Muscle of back (tissue), 13 donors: ENCODE results near the gene MNAT1. TPM values are rescaled to one million over a fixed set of nuclear protein-coding genes. Genes with fewer than 3 reads are reported as not detected.
"Not testable (repeated sequence)": the region's sequence is repeated elsewhere in the genome, so short reads cannot be mapped to it uniquely, and the experiment has no call there.

Source experiments
- DNase-seq, 3 donors: peaks; one replicate each; pipeline versions ENCODE4 v3.0.0 to v3.0.0-alpha.2; 2013
- long read RNA-seq, 9 donors: transcript quantifications; one replicate each; lab custom pipeline, GENCODE V29; 2026
- polyA plus RNA-seq, 10 donors: library from polyadenylated mRNA; unstranded; fragments of 120-200 nt; gene quantifications; one replicate each; pipeline ENCODE4 v1.2.1, GENCODE V29; 2013; ENCODE audit not compliant: insufficient read length in 10 of 10

The MNAT1 gene
- 10 to 100 TPM; 39.8 to 59.1 (median 50.0) TPM for polyA plus RNA-seq
- long read RNA-seq, donor 1, transcript MNAT1-208 (4 exons, 1,097 nt) = major isoform, 11 of 17 reads
- long read RNA-seq, donor 1, transcript MNAT1-201 (8 exons, 2,635 nt) = minor isoform, 6 of 17 reads
- long read RNA-seq, donor 1, partial matches to known transcripts = 0 of 17 reads
- long read RNA-seq, donor 1, other reads (novel, unspliced or antisense) = 0 of 17 reads
- long read RNA-seq, donor 2, transcript MNAT1-201 (8 exons, 2,635 nt) = minor isoform, 5 of 17 reads
- long read RNA-seq, donor 2, transcript MNAT1-208 (4 exons, 1,097 nt) = major isoform, 6 of 17 reads
- long read RNA-seq, donor 2, partial matches to known transcripts = 6 of 17 reads
- long read RNA-seq, donor 2, other reads (novel, unspliced or antisense) = 0 of 17 reads
- long read RNA-seq, donor 3 = 0 reads
- long read RNA-seq, donor 4, transcript MNAT1-208 (4 exons, 1,097 nt) = minor isoform, 5 of 21 reads
- long read RNA-seq, donor 4, transcript MNAT1-201 (8 exons, 2,635 nt) = major isoform, 11 of 21 reads
- long read RNA-seq, donor 4, partial matches to known transcripts = 5 of 21 reads
- long read RNA-seq, donor 4, other reads (novel, unspliced or antisense) = 0 of 21 reads
- long read RNA-seq, donor 5, transcript MNAT1-201 (8 exons, 2,635 nt) = major isoform, 6 of 22 reads
- long read RNA-seq, donor 5, transcript MNAT1-208 (4 exons, 1,097 nt) = minor isoform, 5 of 22 reads
- long read RNA-seq, donor 5, partial matches to known transcripts = 11 of 22 reads
- long read RNA-seq, donor 5, other reads (novel, unspliced or antisense) = 0 of 22 reads
- long read RNA-seq, donor 6, transcript MNAT1-208 (4 exons, 1,097 nt) = minor isoform, 8 of 19 reads
- long read RNA-seq, donor 6, transcript MNAT1-201 (8 exons, 2,635 nt) = major isoform, 11 of 19 reads
- long read RNA-seq, donor 6, partial matches to known transcripts = 0 of 19 reads
- long read RNA-seq, donor 6, other reads (novel, unspliced or antisense) = 0 of 19 reads
- long read RNA-seq, donor 7, transcript MNAT1-201 (8 exons, 2,635 nt) = major isoform, 8 of 12 reads
- long read RNA-seq, donor 7, partial matches to known transcripts = 0 of 12 reads
- long read RNA-seq, donor 7, other reads (novel, unspliced or antisense) = 0 of 12 reads
- long read RNA-seq, donor 8, transcript MNAT1-208 (4 exons, 1,097 nt) = major isoform, 9 of 20 reads
- long read RNA-seq, donor 8, partial matches to known transcripts = 7 of 20 reads
- long read RNA-seq, donor 8, other reads (novel, unspliced or antisense) = 0 of 20 reads
- long read RNA-seq, donor 9 = 0 reads

DNA sequence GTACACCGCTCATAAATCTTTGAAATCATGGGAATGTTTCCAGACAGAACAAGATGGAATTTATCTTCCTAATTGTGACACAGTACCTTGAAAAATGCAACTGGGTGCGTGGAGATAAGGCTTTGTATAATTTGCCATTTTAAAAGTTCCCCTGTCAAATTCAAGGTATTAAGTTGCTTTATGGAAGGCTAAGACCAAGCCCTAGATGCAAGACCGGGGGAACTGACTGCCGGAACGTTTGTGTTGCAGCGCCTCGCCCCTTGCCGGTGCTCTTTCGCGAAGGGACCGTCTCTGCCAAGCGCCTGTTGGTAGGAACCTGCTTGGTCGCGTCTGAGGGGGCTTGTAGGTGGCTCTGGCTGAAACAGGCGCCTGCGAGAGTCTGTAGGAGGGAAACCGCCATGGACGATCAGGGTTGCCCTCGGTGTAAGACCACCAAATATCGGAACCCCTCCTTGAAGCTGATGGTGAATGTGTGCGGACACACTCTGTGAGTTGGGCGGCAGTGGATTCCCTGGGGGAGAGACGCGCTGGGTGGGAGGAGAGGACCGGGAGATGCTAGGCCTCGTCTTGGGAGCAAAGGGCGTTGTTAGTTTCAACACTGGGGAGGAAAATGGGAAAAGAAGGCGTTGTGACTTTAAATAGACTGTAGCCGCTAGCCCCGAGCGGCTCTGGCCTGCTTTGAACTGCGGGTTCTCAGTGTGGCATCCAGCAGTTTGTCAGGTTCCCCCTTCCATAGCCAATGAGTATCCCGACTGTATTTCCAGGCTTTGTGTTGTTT lies at the start of gene MNAT1:
TSS of gene MNAT1 (plus strand) at position 297 of the 778 bp plus-strand sequence. CDS start at position 399, 102 bp downstream.
- peak; percentile 81 to 94 (median 86) for DNase-seq

DNA sequence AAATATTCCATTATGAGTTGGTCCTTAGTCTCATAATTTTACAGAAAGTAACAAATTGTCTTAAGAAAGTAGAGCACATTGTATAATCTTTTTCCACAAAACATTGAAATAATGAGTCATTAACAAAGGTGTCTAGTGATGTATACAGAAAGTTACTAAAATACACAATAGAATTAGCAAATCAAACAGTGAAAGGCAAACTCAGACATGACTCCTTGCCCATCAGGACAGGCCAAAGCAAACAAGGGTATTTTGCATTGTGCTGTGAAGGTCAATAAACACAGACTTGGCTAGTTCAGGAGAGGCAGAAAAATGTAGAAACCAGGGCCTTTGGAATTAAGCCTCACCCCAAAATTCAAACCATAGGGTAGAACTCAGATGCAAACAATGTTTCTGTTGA lies 47.7 kb upstream of the MNAT1 start:
- no peak for DNase-seq

DNA sequence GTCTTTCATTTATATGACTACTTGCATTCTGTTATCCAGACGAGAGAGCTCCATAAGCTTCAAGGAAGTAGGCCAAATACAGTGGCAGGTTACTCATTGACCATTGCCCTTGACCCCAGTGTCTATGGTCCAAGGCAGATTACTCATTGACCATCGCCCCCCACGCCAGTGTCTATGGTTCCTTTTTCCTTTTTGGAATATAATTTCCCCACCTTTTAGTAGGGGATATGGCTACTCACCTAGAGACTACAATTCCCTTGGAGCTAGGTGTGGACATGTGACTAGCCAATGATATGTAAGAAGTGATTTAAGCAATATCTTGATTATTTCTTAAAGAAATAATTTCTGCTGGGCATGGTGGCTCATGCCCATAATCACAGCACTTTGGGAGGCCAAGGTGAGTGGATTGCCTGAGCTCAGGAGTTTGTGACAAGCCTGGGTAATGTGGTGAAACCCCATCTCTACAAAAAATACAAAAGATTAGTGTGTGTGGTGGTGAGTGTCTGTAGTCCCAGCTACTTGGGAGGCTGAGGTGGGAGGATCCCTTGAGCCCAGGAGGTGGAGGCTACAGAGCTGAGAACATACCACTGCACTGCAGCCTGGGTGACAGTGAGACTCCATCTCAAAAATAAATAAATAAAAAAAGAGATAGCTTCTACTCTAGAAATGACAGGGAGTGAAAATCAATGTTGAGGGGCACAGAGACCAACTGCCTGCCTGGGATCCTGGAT lies 43.0 kb upstream of the MNAT1 start:
- no peak for DNase-seq

DNA sequence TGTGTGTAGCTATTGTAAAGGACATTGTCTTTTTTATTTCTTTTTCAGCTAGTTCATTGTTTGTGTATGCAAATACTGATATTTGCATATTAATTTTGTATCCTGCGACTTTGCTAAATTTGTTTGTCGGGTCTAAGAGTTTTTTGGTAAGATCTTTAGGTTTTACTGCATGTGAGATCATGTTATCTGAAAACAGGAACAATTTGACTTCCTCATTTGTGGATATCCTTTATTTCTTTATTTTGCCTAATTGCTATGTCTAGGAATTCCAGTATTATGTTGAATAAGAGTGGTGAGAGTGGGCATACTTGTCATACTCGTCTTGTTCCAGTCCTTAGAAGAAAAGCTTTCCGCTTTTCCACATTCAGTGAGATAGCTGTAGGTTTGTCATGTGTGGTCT lies 39.2 kb upstream of the MNAT1 start:
- no peak for DNase-seq

DNA sequence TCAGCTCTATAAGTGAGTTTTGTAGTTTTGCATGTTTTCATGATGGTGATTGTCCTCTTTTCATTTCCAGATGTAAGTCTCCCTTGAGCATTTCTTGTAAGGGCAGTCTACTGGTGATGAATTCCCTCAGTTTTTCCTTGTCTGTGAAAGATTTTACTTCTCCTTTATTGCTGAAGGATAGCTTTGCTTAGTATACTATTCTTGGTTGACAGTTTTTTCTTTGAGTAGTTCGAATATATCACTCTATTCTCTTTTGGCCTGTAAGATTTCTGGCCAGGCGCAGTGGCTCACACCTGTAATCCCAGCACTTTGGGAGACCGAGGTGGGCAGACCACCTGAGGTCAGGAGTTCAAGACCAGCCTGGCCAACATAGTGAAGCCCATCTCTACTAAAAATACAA lies 34.0 kb upstream of the MNAT1 start:
- DNase-seq = no peak

DNA sequence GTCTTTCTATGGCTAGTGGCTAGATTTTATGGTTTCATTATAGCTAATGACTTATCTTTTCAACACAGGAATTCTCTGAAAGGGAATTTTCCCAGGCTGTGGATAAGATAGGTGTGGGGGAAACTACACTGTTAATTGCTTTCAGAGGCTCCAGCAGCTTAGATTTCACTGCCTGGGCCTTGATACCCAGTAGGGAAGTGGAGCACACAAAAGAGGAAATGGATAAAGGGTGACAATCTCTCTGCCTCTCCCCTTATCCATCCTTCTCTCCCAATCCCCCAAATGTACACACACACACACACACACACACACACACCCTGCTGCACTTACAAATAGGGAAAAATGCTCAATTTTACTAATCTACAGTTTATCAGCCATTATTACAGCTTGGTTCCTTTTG lies 29.5 kb upstream of the MNAT1 start:
- DNase-seq = no peak

DNA sequence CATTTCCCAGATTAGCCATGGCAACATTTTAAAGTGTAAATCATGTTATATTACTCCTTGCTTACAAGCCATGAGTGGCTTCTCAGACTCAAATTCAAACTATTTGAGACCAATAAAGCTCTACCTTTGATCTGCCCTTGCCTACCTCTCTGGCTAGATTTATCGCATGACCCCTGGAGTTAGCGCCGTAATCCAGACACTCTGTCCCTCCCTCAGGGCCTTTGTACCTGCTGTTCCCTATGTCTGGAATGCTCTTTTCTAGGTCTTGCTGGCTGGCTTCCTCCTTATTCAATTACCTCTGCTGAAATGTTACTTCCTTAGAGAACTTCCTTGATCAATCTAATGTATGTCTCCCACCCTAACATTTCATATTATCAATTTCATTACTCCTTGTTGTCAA lies 26.7 kb upstream of the MNAT1 start:
- no peak for DNase-seq

DNA sequence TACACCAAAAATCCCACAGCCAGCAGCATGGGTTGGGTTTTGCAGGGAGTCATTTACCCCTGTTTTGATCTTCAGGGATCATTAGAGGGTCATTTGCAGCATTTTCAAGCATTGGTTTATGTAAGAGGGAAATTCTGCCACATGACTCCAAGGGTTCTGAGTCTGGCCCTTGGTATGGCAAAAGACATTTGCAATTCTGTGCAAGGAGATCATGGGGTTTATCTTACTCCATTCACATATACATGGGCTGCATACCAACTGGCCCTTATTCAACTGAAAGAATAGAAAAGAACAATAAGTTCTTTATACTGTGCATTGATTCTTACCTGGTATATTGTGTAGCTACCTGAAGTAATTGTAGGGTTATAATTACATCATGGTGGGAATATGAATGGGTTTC lies 24.1 kb upstream of the MNAT1 start:
- no peak for DNase-seq

DNA sequence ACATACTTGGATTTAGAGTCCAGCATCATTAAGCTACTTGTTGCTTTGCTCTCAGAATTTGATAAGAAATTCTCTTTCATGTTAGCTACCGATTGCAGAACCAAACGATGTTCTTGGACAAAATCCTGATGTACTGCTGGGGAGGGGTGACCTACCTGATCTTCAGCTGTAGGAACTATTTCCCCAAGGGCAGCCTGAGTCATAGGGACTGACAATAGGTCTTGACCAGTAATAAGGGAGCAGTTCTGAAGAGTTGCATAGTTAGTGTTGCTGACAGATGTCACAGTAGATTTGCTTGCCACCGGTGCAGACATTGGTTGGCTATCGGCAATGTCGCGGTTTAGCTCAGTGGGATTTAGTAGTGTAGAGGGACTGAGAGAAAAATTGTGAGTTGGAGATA lies 21.0 kb upstream of the MNAT1 start:
- DNase-seq = no peak

DNA sequence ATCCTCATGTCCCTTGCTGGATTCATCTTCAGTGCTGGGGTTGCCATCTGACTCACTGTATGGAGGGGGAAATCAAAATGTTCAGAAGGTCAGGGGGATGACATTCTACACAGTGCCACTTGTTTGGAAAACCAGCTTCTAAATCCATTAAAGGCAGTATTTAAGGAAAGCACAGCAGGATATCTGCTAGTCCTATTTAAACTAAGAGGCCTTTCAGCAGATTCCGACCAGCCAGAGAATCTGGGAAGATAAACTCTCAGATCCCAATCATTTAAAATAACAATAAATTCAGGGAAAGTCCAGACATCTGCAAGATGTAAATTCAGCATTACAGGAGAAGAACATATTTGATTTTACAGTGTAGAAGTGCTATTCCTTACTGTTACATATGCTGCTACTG lies 14.2 kb upstream of the MNAT1 start:
- no peak for DNase-seq

DNA sequence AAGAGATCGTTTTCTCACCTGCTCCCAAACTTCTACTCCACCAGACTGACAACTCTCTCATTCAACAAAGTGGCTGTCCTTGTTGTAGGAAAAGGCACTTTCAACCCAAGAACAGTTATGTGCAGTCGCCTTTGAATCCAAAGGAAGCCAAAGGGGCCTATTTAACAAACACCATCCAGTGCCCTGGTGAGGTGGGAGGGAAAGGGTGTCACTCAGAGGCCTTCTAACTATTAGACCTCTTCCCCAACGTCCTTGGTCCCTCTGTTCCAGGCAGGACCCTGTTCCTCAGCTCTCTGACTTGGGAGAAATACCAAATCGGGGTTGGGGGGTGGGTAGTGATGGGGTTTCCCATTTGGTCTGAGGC lies 13.6 kb upstream of the MNAT1 start:
- DNase-seq = no peak

DNA sequence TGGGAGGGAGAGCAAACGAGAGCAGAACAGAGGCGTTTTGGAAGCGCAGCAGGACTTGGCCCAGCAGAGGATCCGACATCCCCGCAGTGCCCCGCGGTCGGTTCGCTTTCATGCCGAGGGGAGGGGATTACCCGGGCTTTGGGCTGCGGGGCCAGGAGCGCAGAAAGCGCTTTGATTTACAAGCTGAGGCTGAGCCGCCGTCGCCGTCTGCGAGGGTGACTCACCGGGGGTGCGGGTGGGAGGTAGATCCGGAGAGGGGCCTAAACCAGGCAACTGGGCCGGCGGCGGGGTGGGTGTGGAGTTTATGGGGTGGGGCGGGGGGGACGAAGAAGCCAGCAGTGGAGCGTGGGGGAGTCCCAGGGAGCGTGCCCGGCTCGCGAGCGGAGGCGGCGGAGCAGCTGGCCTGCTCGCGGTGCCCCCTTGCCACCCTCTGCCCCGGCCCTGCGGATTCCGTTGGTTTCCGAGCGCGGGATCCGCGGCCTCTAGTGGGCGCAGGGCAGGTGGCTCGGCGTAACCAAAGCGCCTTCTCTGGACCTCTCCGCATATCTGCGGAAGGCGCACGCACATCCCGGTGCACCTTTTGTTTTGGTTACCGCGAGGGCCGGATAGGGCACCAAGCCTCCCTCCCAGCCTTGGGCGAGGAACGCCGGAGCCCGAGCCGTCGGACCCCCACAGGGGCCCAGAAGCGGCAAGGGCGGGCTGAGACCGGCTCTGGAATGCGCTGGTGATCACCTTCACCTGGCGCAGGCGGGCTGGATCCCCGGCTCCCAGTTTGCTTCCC lies 13.0 kb upstream of the MNAT1 start:
- peak; percentile 45 to 72 (median 49) for DNase-seq

DNA sequence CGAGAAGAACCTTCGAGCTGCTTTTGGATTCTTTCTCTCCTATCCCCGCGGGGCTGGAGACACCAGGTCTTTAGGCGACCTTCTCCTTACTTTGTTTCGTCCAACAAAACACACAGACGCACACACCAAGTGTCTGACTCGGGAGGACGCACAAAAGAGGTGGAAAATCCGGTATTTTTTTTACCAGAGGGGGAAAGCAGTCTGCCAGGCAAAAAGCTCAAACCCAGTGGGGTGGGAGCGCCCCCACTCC lies 12.5 kb upstream of the MNAT1 start:
- DNase-seq = peak in 1 of 3 donors; percentile 13

DNA sequence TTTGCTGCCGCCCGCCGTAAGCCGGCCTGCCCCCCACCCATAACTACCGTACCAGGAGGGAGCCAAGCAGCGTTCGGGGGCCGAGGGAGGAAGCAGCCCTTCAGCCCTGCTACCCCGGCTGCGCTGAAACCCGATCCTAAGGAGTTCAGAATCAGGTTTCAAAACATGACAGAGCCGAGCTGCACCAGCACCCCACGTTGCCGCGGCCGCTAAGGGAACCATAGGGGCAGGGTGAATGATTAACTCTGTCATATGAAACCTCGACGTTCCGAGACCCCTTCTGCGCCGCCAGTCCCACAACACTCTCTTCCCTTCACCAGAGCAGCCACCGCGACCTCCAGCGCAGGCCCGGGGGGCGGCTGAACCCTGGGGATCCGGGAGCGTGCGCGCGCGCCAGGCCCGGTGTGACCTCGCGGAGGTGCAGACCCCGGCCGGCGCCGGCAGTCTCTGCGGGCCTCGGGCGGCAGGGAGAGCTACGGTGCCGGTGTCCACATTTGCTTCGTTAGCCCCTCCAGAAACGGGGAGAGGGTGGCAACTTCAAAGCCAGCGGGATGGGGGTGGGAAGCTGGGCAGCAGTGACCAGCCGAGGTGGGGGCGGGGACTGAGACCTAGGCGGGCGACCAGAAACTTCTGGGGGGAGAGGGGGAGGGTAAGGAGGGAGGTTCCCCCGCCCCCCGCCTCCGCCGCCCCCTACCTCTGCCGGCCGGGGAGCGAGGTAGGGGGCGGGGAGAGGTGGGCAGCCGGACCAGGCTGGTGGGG lies 12.0 kb upstream of the MNAT1 start:
- peak; percentile 47 to 78 (median 56) for DNase-seq

DNA sequence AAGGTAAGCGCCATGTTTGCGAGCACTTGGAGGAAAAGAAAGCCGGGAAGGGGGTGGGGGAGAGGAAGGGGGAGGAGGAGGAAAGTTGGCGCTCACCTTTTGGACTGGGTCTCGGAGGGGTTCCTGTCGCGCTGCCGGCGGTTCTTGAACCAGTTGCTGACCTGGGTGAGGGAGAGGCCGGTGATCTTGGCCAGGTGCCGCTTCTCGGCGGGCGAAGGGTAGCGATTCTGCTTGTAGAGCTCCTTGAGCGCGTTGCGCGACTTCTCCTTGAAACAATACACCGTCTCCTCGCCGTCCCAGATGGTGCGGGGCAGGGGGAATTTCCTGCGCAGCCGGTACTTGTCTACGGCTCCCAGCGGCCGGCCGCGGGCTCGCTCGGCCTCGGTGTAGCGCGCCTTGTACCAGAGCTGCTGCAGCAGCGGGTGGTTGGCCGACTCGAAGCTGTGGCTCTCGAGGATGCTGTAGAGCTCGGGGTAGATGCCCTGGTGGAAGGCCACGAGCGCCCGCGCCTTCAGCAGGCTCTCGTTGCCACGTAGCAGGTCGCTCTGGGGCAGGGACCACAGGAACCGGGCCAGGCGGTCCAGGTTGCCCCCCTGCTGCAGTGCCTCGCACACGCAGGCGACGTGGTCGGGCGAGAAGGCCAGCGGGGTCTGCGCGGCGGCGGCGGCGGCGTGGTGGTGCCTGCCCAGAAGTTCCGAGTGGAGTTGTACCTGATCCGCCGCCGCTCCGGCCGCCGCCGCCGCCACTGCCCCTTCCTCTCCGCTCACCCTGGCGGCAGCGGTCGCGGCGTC lies 11.2 kb upstream of the MNAT1 start:
- peak; percentile 37 to 83 (median 52) for DNase-seq

DNA sequence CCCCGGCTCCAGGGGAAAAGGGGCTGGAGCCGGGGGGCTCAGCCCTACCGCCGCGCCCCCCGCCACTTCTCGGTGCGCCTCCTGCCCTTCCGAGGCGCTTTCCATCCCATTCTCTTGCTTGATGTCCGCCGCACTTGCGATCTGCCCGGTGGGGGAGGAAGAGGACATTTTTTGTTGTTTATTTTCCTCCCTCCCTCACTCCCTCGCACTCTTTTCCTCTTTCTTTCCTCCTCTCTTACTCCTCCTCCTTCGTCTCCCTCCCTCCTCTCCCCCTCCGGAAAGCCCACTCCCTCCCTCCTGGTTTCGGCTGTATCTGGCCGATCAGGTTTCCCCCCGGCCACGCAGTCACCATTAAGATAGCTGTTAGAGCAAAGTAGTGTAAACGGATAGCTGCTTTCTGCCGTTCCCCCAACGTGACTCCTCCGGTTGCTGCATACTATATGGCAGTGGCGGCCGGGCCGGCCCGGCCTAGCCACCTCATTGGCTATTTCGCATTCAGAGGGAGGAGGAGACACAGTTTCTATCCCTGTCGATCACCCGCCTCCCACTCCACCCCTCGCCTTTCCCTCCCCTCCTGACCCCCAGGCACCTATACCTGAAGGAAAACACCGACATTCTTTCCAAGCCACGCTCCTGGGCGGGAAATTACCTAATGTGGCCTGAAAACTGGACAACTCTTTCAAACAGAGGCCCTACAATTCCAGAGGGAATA lies 10.5 kb upstream of the MNAT1 start, which contains the start of gene SIX4:
TSS of gene SIX4 (minus strand) at position 445 of the 712 bp plus-strand sequence. CDS start at position 168, 277 bp downstream.
- peak; percentile 81 to 91 (median 85) for DNase-seq

DNA sequence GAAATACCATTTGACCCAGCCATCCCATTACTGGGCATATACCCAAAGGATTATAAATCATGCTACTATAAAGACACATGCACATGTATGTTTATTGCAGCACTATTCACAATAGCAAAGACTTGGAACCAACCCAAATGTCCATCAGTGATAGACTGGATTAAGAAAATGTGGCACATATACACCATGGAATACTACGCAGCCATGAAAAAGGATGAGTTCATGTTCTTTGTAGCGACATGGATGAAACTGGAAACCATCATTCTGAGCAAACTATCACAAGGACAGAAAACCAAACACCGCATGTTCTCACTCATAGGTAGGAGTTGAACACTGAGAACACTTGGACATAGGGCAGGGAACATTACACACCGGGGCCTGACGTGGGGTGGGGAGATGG lies 3.3 kb upstream of the MNAT1 start:
- not testable (repeated sequence) for DNase-seq
